HG03558 (cell line): ENCODE results near the gene CS.
A peak's percentile ranks its signal among the peaks of the same experiment; 100 is the strongest.
"Not testable (repeated sequence)": the region's sequence is repeated elsewhere in the genome, so short reads cannot be mapped to it uniquely, and the experiment has no call there.

Experiments
- ATAC-seq: cut with Tn5 transposase; IDR thresholded peaks from one replicate; pipeline ENCODE4 v1.9.1; 2021; ENCODE audit warnings: moderate number of reproducible peaks; ENCODE audit not compliant: unreplicated experiment; ENCODE audit errors: extremely low read depth

The CS gene

GRCh38 chr12:56299853-56300643 lies at the start of gene CS:
CS (minus strand) TSS chr12:56300330; CDS start chr12:56300201, 129 bp downstream.
- ATAC-seq, result peak; percentile 79

- ATAC-seq, result no peak
Observed at GRCh38 chr12:56348776-56349175, 48.6 kb upstream of the CS start.

- ATAC-seq, result not testable (repeated sequence)
Observed at GRCh38 chr12:56347255-56347654, 47.1 kb upstream of the CS start.

- no peak for ATAC-seq
Observed at GRCh38 chr12:56346675-56347074, 46.5 kb upstream of the CS start.

- ATAC-seq, result not testable (repeated sequence)
Observed at GRCh38 chr12:56342290-56342689, 42.2 kb upstream of the CS start.

GRCh38 chr12:56341616-56342015 lies 41.5 kb upstream of the CS start:
- no peak for ATAC-seq

- ATAC-seq, result no peak
Observed at GRCh38 chr12:56339158-56339422, 39.0 kb upstream of the CS start.

GRCh38 chr12:56338308-56339157 lies 38.4 kb upstream of the CS start, which contains the start of gene IL23A:
IL23A (plus strand) TSS chr12:56338884; CDS start chr12:56339045, 161 bp downstream.
- no peak for ATAC-seq

GRCh38 chr12:56337753-56338251 lies 37.7 kb upstream of the CS start:
- ATAC-seq, result no peak

GRCh38 chr12:56336361-56337167 lies 36.4 kb upstream of the CS start:
- no peak for ATAC-seq

- ATAC-seq, result not testable (repeated sequence)
Observed at GRCh38 chr12:56335527-56335926, 35.4 kb upstream of the CS start.

- no peak for ATAC-seq
Observed at GRCh38 chr12:56334490-56334793, 34.3 kb upstream of the CS start.

- ATAC-seq, result peak; percentile 65
Observed at GRCh38 chr12:56333679-56334489, 33.8 kb upstream of the CS start, which contains the start of gene PAN2. PAN2 (minus strand) TSS chr12:56334000; CDS start chr12:56333094, 906 bp downstream.

GRCh38 chr12:56333197-56333678 lies 33.1 kb upstream of the CS start:
- no peak for ATAC-seq

- ATAC-seq, result no peak
Observed at GRCh38 chr12:56332512-56333196, 32.5 kb upstream of the CS start.

- no peak for ATAC-seq
Observed at GRCh38 chr12:56330936-56331490, 30.9 kb upstream of the CS start.

GRCh38 chr12:56326533-56326932 lies 26.4 kb upstream of the CS start:
- no peak for ATAC-seq

GRCh38 chr12:56326126-56326525 lies 26.0 kb upstream of the CS start:
- no peak for ATAC-seq

GRCh38 chr12:56324206-56324605 lies 24.1 kb upstream of the CS start:
- no peak for ATAC-seq
